ENCODE measurements around the gene ANKRD62. TPM values are rescaled to one million over a fixed set of nuclear protein-coding genes. Genes with fewer than 3 reads are reported as not detected.

ANKRD62 gene
- total and polyA plus RNA-seq, 9 of the 15 experiments (the other 6 are each of a cell fraction or from before 2014, with no cell fraction given): 0.16 to 1.1 (median 0.45) TPM; not detected in 1

DNA sequence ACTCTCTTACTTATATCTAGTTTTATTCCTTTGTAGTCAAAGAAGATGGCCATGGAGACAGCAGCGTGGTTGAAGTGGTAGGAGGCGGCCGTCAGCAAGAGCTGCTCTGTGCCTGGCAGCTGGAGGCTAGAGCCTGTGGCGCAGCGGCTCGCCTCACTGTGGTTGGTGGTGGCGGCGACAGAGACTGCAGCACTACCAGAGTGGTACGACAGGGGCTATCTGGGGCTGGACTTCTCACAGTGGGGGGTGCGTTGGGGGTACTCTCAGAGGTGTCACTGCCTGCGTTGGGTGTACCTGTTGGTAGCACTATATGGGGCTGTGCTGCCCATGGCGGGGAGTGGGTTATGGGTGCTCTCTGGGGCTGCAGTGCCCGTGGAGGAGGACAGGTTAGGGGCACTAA is 8.5 kb upstream of the ANKRD62 start:
- in situ Hi-C loops (cut with MboI): no loop called here
- TF ChIP-seq, protein P1, sequence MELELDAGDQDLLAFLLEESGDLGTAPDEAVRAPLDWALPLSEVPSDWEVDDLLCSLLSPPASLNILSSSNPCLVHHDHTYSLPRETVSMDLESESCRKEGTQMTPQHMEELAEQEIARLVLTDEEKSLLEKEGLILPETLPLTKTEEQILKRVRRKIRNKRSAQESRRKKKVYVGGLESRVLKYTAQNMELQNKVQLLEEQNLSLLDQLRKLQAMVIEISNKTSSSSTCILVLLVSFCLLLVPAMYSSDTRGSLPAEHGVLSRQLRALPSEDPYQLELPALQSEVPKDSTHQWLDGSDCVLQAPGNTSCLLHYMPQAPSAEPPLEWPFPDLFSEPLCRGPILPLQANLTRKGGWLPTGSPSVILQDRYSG (tag; conservative IDR thresholded peaks at IDR 0.05; ENCODE audit: low read depth): no peak
- TF ChIP-seq, protein P2, sequence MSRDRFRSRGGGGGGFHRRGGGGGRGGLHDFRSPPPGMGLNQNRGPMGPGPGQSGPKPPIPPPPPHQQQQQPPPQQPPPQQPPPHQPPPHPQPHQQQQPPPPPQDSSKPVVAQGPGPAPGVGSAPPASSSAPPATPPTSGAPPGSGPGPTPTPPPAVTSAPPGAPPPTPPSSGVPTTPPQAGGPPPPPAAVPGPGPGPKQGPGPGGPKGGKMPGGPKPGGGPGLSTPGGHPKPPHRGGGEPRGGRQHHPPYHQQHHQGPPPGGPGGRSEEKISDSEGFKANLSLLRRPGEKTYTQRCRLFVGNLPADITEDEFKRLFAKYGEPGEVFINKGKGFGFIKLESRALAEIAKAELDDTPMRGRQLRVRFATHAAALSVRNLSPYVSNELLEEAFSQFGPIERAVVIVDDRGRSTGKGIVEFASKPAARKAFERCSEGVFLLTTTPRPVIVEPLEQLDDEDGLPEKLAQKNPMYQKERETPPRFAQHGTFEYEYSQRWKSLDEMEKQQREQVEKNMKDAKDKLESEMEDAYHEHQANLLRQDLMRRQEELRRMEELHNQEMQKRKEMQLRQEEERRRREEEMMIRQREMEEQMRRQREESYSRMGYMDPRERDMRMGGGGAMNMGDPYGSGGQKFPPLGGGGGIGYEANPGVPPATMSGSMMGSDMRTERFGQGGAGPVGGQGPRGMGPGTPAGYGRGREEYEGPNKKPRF (IDR thresholded peaks at IDR 0.05; ENCODE audit: low read depth, low read length): no peak
- TF ChIP-seq, protein P3, sequence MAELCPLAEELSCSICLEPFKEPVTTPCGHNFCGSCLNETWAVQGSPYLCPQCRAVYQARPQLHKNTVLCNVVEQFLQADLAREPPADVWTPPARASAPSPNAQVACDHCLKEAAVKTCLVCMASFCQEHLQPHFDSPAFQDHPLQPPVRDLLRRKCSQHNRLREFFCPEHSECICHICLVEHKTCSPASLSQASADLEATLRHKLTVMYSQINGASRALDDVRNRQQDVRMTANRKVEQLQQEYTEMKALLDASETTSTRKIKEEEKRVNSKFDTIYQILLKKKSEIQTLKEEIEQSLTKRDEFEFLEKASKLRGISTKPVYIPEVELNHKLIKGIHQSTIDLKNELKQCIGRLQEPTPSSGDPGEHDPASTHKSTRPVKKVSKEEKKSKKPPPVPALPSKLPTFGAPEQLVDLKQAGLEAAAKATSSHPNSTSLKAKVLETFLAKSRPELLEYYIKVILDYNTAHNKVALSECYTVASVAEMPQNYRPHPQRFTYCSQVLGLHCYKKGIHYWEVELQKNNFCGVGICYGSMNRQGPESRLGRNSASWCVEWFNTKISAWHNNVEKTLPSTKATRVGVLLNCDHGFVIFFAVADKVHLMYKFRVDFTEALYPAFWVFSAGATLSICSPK (IDR thresholded peaks at IDR 0.05; ENCODE audit: borderline replicate concordance): no peak
- TF ChIP-seq, protein P4, sequence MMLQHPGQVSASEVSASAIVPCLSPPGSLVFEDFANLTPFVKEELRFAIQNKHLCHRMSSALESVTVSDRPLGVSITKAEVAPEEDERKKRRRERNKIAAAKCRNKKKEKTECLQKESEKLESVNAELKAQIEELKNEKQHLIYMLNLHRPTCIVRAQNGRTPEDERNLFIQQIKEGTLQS (IDR thresholded peaks at IDR 0.05): no peak
- TF ChIP-seq, protein P4 (CRISPR knock-in tag; conservative IDR thresholded peaks at IDR 0.05): no peak
- TF ChIP-seq MCM3 (IDR thresholded peaks at IDR 0.05): no peak
- TF ChIP-seq SOX6 (IDR thresholded peaks at IDR 0.05): no peak
- no peak for TF ChIP-seq ZNF217 (CRISPR knock-in tag; IDR thresholded peaks at IDR 0.05)
- no peak for TF ChIP-seq ZNF707 (CRISPR knock-in tag; conservative IDR thresholded peaks at IDR 0.05)
- TF ChIP-seq HEY1 (CRISPR knock-in tag; IDR thresholded peaks at IDR 0.05; ENCODE audit: borderline replicate concordance): no peak
- no peak for TF ChIP-seq RFX1 (IDR thresholded peaks at IDR 0.05)

More for the DNA sequence above, 8.5 kb upstream of the ANKRD62 start:
- Histone ChIP-seq H3K9me1 (ENCODE audit: control insufficient read depth, insufficient read depth, low read length) (no peaks in the 10 kb centered on the region), H3K4me3 (no peak overlapping the region), H3K9ac (ENCODE audit: insufficient read depth in 1 of 2, low read depth in 2 of 2, low read length in 2 of 2) (no peak overlapping the region), H3K4me1 (replicated peaks in 1 of 2; ENCODE audit: control insufficient read depth in 2 of 2, insufficient read depth in 2 of 2, low read length in 2 of 2) (peaks cover 0 to 7% of the 10 kb centered on the region in 2 experiments; a peak in 1 of 5 replicates), H3K4me2 (ENCODE audit: insufficient read depth, low read length) (no peak overlapping the region), H3K36me3 (ENCODE audit: control insufficient read depth, insufficient read depth, low read length) (no peaks in the 10 kb centered on the region), H4K20me1 (replicated peaks; ENCODE audit: control insufficient read depth, insufficient read depth, low read length) (no peaks in the 10 kb centered on the region; the same call in 1 of the 2 replicates), H3K27me3 (ENCODE audit: control insufficient read depth in 2 of 2, insufficient read depth in 2 of 2, low read length in 2 of 2) (peaks cover 3 to 8% of the 10 kb centered on the region in 2 experiments; a peak in 4 of 5 replicates), H3K9me3 (replicated peaks; ENCODE audit: control insufficient read depth, insufficient read depth, low read depth, low read length) (no peaks in the 10 kb centered on the region), H3K27ac (ENCODE audit: extremely low read depth, low read depth, low read length) (no peak overlapping the region), H2AFZ (ENCODE audit: low read depth, low read length) (no peak overlapping the region), H3K79me2 (ENCODE audit: control insufficient read depth, insufficient read depth, low read length) (no peaks in the 10 kb centered on the region)
- ATAC-seq: peak; percentile 35; the same call in 1 of the 3 replicates
- FAIRE-seq: no peak
- POLR2A ChIA-PET: no interaction called here
- intact Hi-C loops (cut with micrococcal nuclease): no loop called here
- CTCF ChIA-PET (ENCODE audit: low intra/inter-chr PET ratio): no interaction called here
- 9% methylated on average over 13 of the region's 13 CpGs for WGBS (ENCODE audit: insufficient coverage, low coverage, missing lambda C conversion rate)
- no peak for DNase-seq (ENCODE audit: extremely low read depth in 1 of 4, low spot score in 3 of 4)
- no TSS peak for BruUV-seq (replicated peaks)

Measured in K562 (cell line).